ENCODE data around the gene RAD54L.
A peak's percentile ranks its signal among the peaks of the same experiment; 100 is the strongest.
"Not testable (repeated sequence)": the region's sequence is repeated elsewhere in the genome, so short reads cannot be mapped to it uniquely, and the experiment has no call there.

Gene RAD54L

GRCh38 chr1:46241733-46242132, 5.8 kb upstream of the RAD54L start:
- not testable (repeated sequence) for DNase-seq (ENCODE audit: low read depth, low spot score)

GRCh38 chr1:46242918-46243317, 4.6 kb upstream of the RAD54L start:
- DNase-seq (ENCODE audit: low read depth, low spot score) = no peak

GRCh38 chr1:46243831-46244230, 3.7 kb upstream of the RAD54L start:
- not testable (repeated sequence) for DNase-seq (ENCODE audit: low read depth, low spot score)

- DNase-seq (ENCODE audit: low read depth, low spot score) = no peak
These were observed 2.7 kb upstream of the RAD54L start for GRCh38 chr1:46244656-46245371.

- DNase-seq (ENCODE audit: low read depth, low spot score) = not testable (repeated sequence)
These were observed 1.4 kb upstream of the RAD54L start for GRCh38 chr1:46246136-46246535.

- DNase-seq (ENCODE audit: low read depth, low spot score) = peak; percentile 31
These were observed 771 bp upstream of the RAD54L start for GRCh38 chr1:46246548-46247435.

GRCh38 chr1:46248122-46248920, 758 bp downstream of the RAD54L start:
- no peak for DNase-seq (ENCODE audit: low read depth, low spot score)

- no peak for DNase-seq (ENCODE audit: low read depth, low spot score)
These were observed 7.1 kb downstream of the RAD54L start for GRCh38 chr1:46254668-46255067.

- DNase-seq (ENCODE audit: low read depth, low spot score) = no peak
These were observed 9.0 kb downstream of the RAD54L start for GRCh38 chr1:46256523-46256922.

- no peak for DNase-seq (ENCODE audit: low read depth, low spot score)
These were observed 14.9 kb downstream of the RAD54L start for GRCh38 chr1:46262508-46262907.

GRCh38 chr1:46263146-46263545, 15.6 kb downstream of the RAD54L start:
- DNase-seq (ENCODE audit: low read depth, low spot score) = no peak

GRCh38 chr1:46268578-46268977, 21.0 kb downstream of the RAD54L start:
- no peak for DNase-seq (ENCODE audit: low read depth, low spot score)

GRCh38 chr1:46274225-46275029, 26.9 kb downstream of the RAD54L start:
- DNase-seq (ENCODE audit: low read depth, low spot score) = no peak

GRCh38 chr1:46275030-46275337, 27.4 kb downstream of the RAD54L start:
- DNase-seq (ENCODE audit: low read depth, low spot score) = no peak

- no peak for DNase-seq (ENCODE audit: low read depth, low spot score)
These were observed 30.3 kb downstream of the RAD54L start for GRCh38 chr1:46277658-46278373.

GRCh38 chr1:46278807-46279206, 31.2 kb downstream of the RAD54L start:
- DNase-seq (ENCODE audit: low read depth, low spot score) = no peak

- no peak for DNase-seq (ENCODE audit: low read depth, low spot score)
These were observed 32.5 kb downstream of the RAD54L start for GRCh38 chr1:46280092-46280491.

GRCh38 chr1:46281021-46281420, 33.5 kb downstream of the RAD54L start:
- DNase-seq (ENCODE audit: low read depth, low spot score) = no peak

- no peak for DNase-seq (ENCODE audit: low read depth, low spot score)
These were observed 36.5 kb downstream of the RAD54L start for GRCh38 chr1:46284058-46284457.

All from brain pericyte (primary cell).